Peyer's patch (tissue), 4 donors: ENCODE results near the gene IRF2.

Source experiments
- POLR2A ChIP-seq, 2 donors: fragments of 450-650 bp; IDR thresholded peaks; one replicate each; pipeline ENCODE4 v1.5.1; 2017; ENCODE audit warnings: antibody characterized with exemption in 2 of 2, mild to moderate bottlenecking in 2 of 2, moderate library complexity in 2 of 2
- TF ChIP-seq, protein P1 (sequence below), 6 experiments: fragments of 450-650 bp in 4 of 6; fragments of 200-600 bp in 2 of 6; sonication (generic) in 1 of 6; IDR thresholded peaks; one replicate each; pipeline ENCODE4 v1.5.1; 2017 to 2019; ENCODE audit warnings: antibody characterized with exemption in 6 of 6, mild to moderate bottlenecking in 3 of 6, moderate library complexity in 1 of 6

DNA sequence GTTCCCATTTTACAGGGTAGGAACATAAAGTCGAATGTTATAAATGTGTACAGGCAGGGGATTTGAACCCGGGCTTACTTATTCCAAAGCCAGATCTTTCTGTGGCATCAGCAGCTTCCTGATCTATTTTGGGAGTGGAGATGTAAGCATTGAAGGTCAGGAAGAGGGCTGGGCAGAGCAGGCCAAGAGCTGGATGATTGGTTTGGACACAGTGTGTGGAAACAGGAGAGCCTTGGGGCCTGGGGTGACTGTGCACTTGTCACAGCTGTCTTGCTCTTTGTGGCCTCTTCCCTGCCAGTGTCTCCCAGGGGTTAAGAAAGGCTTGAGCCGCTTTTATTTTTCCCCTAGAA is 128.8 kb downstream of the IRF2 start:
- TF ChIP-seq, protein P1, sequence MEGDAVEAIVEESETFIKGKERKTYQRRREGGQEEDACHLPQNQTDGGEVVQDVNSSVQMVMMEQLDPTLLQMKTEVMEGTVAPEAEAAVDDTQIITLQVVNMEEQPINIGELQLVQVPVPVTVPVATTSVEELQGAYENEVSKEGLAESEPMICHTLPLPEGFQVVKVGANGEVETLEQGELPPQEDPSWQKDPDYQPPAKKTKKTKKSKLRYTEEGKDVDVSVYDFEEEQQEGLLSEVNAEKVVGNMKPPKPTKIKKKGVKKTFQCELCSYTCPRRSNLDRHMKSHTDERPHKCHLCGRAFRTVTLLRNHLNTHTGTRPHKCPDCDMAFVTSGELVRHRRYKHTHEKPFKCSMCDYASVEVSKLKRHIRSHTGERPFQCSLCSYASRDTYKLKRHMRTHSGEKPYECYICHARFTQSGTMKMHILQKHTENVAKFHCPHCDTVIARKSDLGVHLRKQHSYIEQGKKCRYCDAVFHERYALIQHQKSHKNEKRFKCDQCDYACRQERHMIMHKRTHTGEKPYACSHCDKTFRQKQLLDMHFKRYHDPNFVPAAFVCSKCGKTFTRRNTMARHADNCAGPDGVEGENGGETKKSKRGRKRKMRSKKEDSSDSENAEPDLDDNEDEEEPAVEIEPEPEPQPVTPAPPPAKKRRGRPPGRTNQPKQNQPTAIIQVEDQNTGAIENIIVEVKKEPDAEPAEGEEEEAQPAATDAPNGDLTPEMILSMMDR (IDR thresholded peaks at IDR 0.05) = no peak
- no peak for TF ChIP-seq POLR2A (IDR thresholded peaks at IDR 0.05)
